Upper lobe of left lung (tissue), 6 donors: ENCODE measurements around the gene CIITA. TPM values are rescaled to one million over a fixed set of nuclear protein-coding genes. Genes with fewer than 3 reads are reported as not detected.

ENCODE experiments used
- ATAC-seq, 2 donors: fragments of 200-7000 bp; cut with Tn5 transposase; one replicate each; pipeline ENCODE4 v1.9.1; 2022; ENCODE audit warnings: mild to moderate bottlenecking in 2 of 2, moderate library complexity in 2 of 2; ENCODE audit not compliant: low FRiP score in 2 of 2
- DNase-seq, 2 donors: peaks; one replicate each; pipeline ENCODE4 v3.0.0-alpha.2; 2019 to 2020
- H3K27ac ChIP-seq, 4 donors: fragments of 200-600 bp; sonication (generic); one replicate each; pipeline ENCODE4 v1.5.1; 2016 to 2019
- H3K27me3 ChIP-seq, 4 donors: fragments of 200-600 bp; sonication (generic); one replicate each; pipeline ENCODE4 v1.5.1; 2017 to 2019
- H3K36me3 ChIP-seq, 4 donors: fragments of 200-600 bp; sonication (generic); one replicate each; pipeline ENCODE4 v1.5.1; 2016 to 2019
- H3K4me1 ChIP-seq, 4 donors: fragments of 200-600 bp; sonication (generic); one replicate each; pipeline ENCODE4 v1.5.1; 2018 to 2019
- H3K4me3 ChIP-seq, 4 donors: fragments of 200-600 bp; sonication (generic); one replicate each; pipeline ENCODE4 v1.5.1; 2017 to 2019; ENCODE audit warnings: mild to moderate bottlenecking in 2 of 4, moderate library complexity in 1 of 4
- H3K9me3 ChIP-seq, 4 donors: fragments of 200-600 bp; sonication (generic); one replicate each; pipeline ENCODE4 v1.5.1; 2018 to 2019
- CTCF ChIP-seq, 6 experiments: fragments of 450-650 bp in 4 of 6; fragments of 200-600 bp in 2 of 6; sonication (generic) in 2 of 6; IDR thresholded peaks; one replicate each; pipeline ENCODE4 v1.5.1; 2016 to 2019; ENCODE audit warnings: antibody characterized with exemption in 6 of 6
- EP300 ChIP-seq, 4 donors: sonication (generic); formaldehyde crosslinking; IDR thresholded peaks; one replicate each; pipeline ENCODE4 v1.5.1; 2017; ENCODE audit warnings: antibody characterized with exemption in 4 of 4, control low read depth in 2 of 4
- POLR2A ChIP-seq, 4 donors: fragments of 450-650 bp; IDR thresholded peaks; one replicate each; pipeline ENCODE4 v1.5.1; 2016 to 2017; ENCODE audit warnings: antibody characterized with exemption in 4 of 4, mild to moderate bottlenecking in 2 of 4
- POLR2AphosphoS5 ChIP-seq, 2 donors: sonication (generic); formaldehyde crosslinking; IDR thresholded peaks; one replicate each; pipeline ENCODE4 v1.5.1; 2017; ENCODE audit warnings: antibody characterized with exemption in 2 of 2
- WGBS, 2 donors: methylation state at CpG; one replicate each; pipeline ENCODE4 v1.1.5; 2017 to 2018; 5-methylcytosine and 5-hydroxymethylcytosine counted together
- total RNA-seq, 6 donors: library from RNA; depleted of rRNA in 4 of 6; stranded (reverse); fragments of >200 nt in 4 of 6; gene quantifications; one replicate each; pipeline versions ENCODE4 v1.1.0 to v1.2.1, GENCODE V29; 2016 to 2021
- donor health status: DM: no; HTN: no; CAD: no; lungs with moderate emphysema.
- donor health status: DM: no; HTN: yes; CAD: no; lungs with severe emphysema.

Gene CIITA
- total RNA-seq, 6 donors from 2014 or later: 27.2 to 145 (median 83.2) TPM

- Histone ChIP-seq H3K4me3 (peak overlapping the region in 3 of 4 donors; percentile 89 to 94 (median 93)), H3K27ac (peak overlapping the region; percentile 84 to 92 (median 88))
- WGBS, 2 donors: 89 to 91% methylated on average over 7 of the region's 7 CpGs
These were observed 66.0 kb downstream of the CIITA start for GRCh38 chr16:10943064-10943353.

GRCh38 chr16:10944249-10945064 lies 67.5 kb downstream of the CIITA start, which contains the start of gene CLEC16A:
Gene CLEC16A, plus strand, starts transcription at chr16:10944564. Its CDS starts 154 bp downstream, at chr16:10944718.
- Histone ChIP-seq H3K27me3 (no peaks in the 10 kb centered on the region), H3K4me1 (peaks cover 52 to 81% (median 63%) of the 10 kb centered on the region in 4 donors), H3K9me3 (no peaks in the 10 kb centered on the region), H3K36me3 (no peaks in the 10 kb centered on the region), H3K27ac (peak within 1 kb of the TSS; percentile 80 to 92 (median 88)), H3K4me3 (peak within 1 kb of the TSS; percentile 71 to 91 (median 81))
- 0 to 1% methylated on average over 14 to 70 of the region's 86 CpGs for WGBS, 2 donors
- TF ChIP-seq CTCF (IDR thresholded peaks at IDR 0.05) (peak in 5 of 6 experiments; percentile 26 to 79 (median 71)), EP300 (IDR thresholded peaks at IDR 0.05) (no peak), POLR2A (IDR thresholded peaks at IDR 0.05) (peak in 3 of 4 donors; percentile 55 to 92 (median 82)), POLR2AphosphoS5 (IDR thresholded peaks at IDR 0.05) (peak; percentile 91 to 97)
- DNase-seq (peak; percentile 99 to 100), ATAC-seq (peak; percentile 93 to 95)

More at GRCh38 chr16:10943064-10943353, 66.0 kb downstream of the CIITA start:
- ATAC-seq (no peak), DNase-seq (no peak)
- Histone ChIP-seq H3K4me1 (peaks cover 58 to 81% (median 75%) of the 10 kb centered on the region in 4 donors), H3K36me3 (no peaks in the 10 kb centered on the region), H3K27me3 (no peaks in the 10 kb centered on the region), H3K9me3 (no peaks in the 10 kb centered on the region)
- TF ChIP-seq POLR2A (IDR thresholded peaks at IDR 0.05) (no peak), POLR2AphosphoS5 (IDR thresholded peaks at IDR 0.05) (no peak), CTCF (IDR thresholded peaks at IDR 0.05) (no peak), EP300 (IDR thresholded peaks at IDR 0.05) (no peak)

GRCh38 chr16:10945065-10945787 lies 68.2 kb downstream of the CIITA start:
- DNase-seq: no peak
- TF ChIP-seq POLR2AphosphoS5 (IDR thresholded peaks at IDR 0.05) (no peak), POLR2A (IDR thresholded peaks at IDR 0.05) (no peak)
- Histone ChIP-seq H3K27me3 (no peaks in the 10 kb centered on the region), H3K9me3 (no peaks in the 10 kb centered on the region), H3K27ac (peak overlapping the region; percentile 79 to 89 (median 84)), H3K4me1 (peaks cover 48 to 79% (median 60%) of the 10 kb centered on the region in 4 donors), H3K36me3 (no peaks in the 10 kb centered on the region), H3K4me3 (peak overlapping the region; percentile 71 to 91 (median 81))
- ATAC-seq: no peak
- 34 to 35% methylated on average over 13 to 14 of the region's 14 CpGs for WGBS, 2 donors

- peaks cover 43 to 76% (median 50%) of the 10 kb centered on the region in 4 donors for H3K4me1 ChIP-seq
- H3K36me3 ChIP-seq: no peaks in the 10 kb centered on the region
- TF ChIP-seq POLR2A (IDR thresholded peaks at IDR 0.05) (no peak), POLR2AphosphoS5 (IDR thresholded peaks at IDR 0.05) (peak in 1 of 2 donors; percentile 9)
- H3K27ac ChIP-seq: peak overlapping the region in 3 of 4 donors; percentile 79 to 89 (median 87)
- 48 to 51% methylated on average over 5 of the region's 5 CpGs for WGBS, 2 donors
- DNase-seq (peak in 1 of 2 donors; percentile 69), ATAC-seq (no peak)
- no peaks in the 10 kb centered on the region for H3K9me3 ChIP-seq
- H3K27me3 ChIP-seq: no peaks in the 10 kb centered on the region
- peak overlapping the region in 2 of 4 donors; percentile 1 to 91 for H3K4me3 ChIP-seq
These were observed 69.3 kb downstream of the CIITA start for GRCh38 chr16:10946308-10946707.

- no peaks in the 10 kb centered on the region for H3K27me3 ChIP-seq
- H3K9me3 ChIP-seq: no peaks in the 10 kb centered on the region
- no peak for ATAC-seq
- no peaks in the 10 kb centered on the region for H3K36me3 ChIP-seq
- H3K27ac ChIP-seq: peak overlapping the region in 3 of 4 donors; percentile 17 to 61 (median 28)
- DNase-seq: no peak
- H3K4me1 ChIP-seq: peaks cover 43 to 73% (median 50%) of the 10 kb centered on the region in 4 donors
- WGBS, 2 donors: 74 to 84% methylated on average over 8 to 10 of the region's 10 CpGs
- H3K4me3 ChIP-seq: no peak overlapping the region
- TF ChIP-seq EP300 (IDR thresholded peaks at IDR 0.05) (no peak), POLR2A (IDR thresholded peaks at IDR 0.05) (no peak), CTCF (IDR thresholded peaks at IDR 0.05) (no peak), POLR2AphosphoS5 (IDR thresholded peaks at IDR 0.05) (no peak)
These were observed 70.3 kb downstream of the CIITA start for GRCh38 chr16:10947211-10947787.
